ENCODE results near the gene RTF1.
"Not testable (repeated sequence)": the region's sequence is repeated elsewhere in the genome, so short reads cannot be mapped to it uniquely, and the experiment has no call there.

The RTF1 gene

GRCh38 chr15:41417418-41418195 is 712 bp downstream of the RTF1 start:
- H3K27ac Mint-ChIP-seq, result peak overlapping the region; percentile 89
- peaks cover 1% of the 10 kb centered on the region for H3K36me3 Mint-ChIP-seq
- DNase-seq (ENCODE audit: low spot score in 2 of 2), result no peak
- H3K4me1 Mint-ChIP-seq, result peaks cover 29% of the 10 kb centered on the region
- peak overlapping the region; percentile 89 for H3K4me3 Mint-ChIP-seq
- no peaks in the 10 kb centered on the region for H3K27me3 Mint-ChIP-seq
- no peaks in the 10 kb centered on the region for H3K9me3 Mint-ChIP-seq
- ATAC-seq (ENCODE audit: low read depth), result peak; percentile 29

- Mint-ChIP-seq H3K27ac (peak overlapping the region; percentile 65), H3K36me3 (peaks cover 3% of the 10 kb centered on the region), H3K4me1 (peaks cover 19% of the 10 kb centered on the region), H3K4me3 (peak overlapping the region; percentile 11), H3K9me3 (no peaks in the 10 kb centered on the region), H3K27me3 (no peaks in the 10 kb centered on the region)
- no peak for DNase-seq (ENCODE audit: low spot score in 2 of 2)
- peak; percentile 79 for ATAC-seq (ENCODE audit: low read depth)
These were observed 7.2 kb downstream of the RTF1 start for GRCh38 chr15:41423979-41424659.

GRCh38 chr15:41424809-41425208 is 7.9 kb downstream of the RTF1 start:
- ATAC-seq (ENCODE audit: low read depth), result peak; percentile 30
- DNase-seq (ENCODE audit: low spot score in 2 of 2), result no peak
- H3K27me3 Mint-ChIP-seq, result no peaks in the 10 kb centered on the region
- H3K4me3 Mint-ChIP-seq, result no peak overlapping the region
- peaks cover 26% of the 10 kb centered on the region for H3K4me1 Mint-ChIP-seq
- no peaks in the 10 kb centered on the region for H3K9me3 Mint-ChIP-seq
- peaks cover 3% of the 10 kb centered on the region for H3K36me3 Mint-ChIP-seq
- H3K27ac Mint-ChIP-seq, result peak overlapping the region; percentile 65

GRCh38 chr15:41425907-41426306 is 9.0 kb downstream of the RTF1 start:
- Mint-ChIP-seq H3K4me1 (peaks cover 19% of the 10 kb centered on the region), H3K27ac (peak overlapping the region; percentile 2)
- DNase-seq (ENCODE audit: low spot score in 2 of 2); ATAC-seq (ENCODE audit: low read depth); H3K36me3 Mint-ChIP-seq; H3K9me3 Mint-ChIP-seq; H3K4me3 Mint-ChIP-seq; H3K27me3 Mint-ChIP-seq: not testable (repeated sequence)

- no peaks in the 10 kb centered on the region for H3K9me3 Mint-ChIP-seq
These were observed 12.4 kb downstream of the RTF1 start for GRCh38 chr15:41429003-41429890.

GRCh38 chr15:41435037-41435786 is 18.3 kb downstream of the RTF1 start:
- no peak overlapping the region for H3K4me3 Mint-ChIP-seq
- peaks cover 3% of the 10 kb centered on the region for H3K4me1 Mint-ChIP-seq
- ATAC-seq (ENCODE audit: low read depth) (no peak), DNase-seq (ENCODE audit: low spot score in 2 of 2) (no peak)
- H3K27ac Mint-ChIP-seq, result no peak overlapping the region
- H3K9me3 Mint-ChIP-seq, result no peaks in the 10 kb centered on the region
- H3K27me3 Mint-ChIP-seq, result no peaks in the 10 kb centered on the region
- peaks cover 6% of the 10 kb centered on the region for H3K36me3 Mint-ChIP-seq

More at GRCh38 chr15:41429003-41429890, 12.4 kb downstream of the RTF1 start:
- Mint-ChIP-seq H3K27ac (peak overlapping the region; percentile 66), H3K36me3 (peaks cover 4% of the 10 kb centered on the region), H3K4me1 (peaks cover 15% of the 10 kb centered on the region), H3K27me3 (no peaks in the 10 kb centered on the region), H3K4me3 (peak overlapping the region; percentile 51)
- DNase-seq (ENCODE audit: low spot score in 2 of 2) (no peak), ATAC-seq (ENCODE audit: low read depth) (peak; percentile 61)

GRCh38 chr15:41437448-41437847 is 20.6 kb downstream of the RTF1 start:
- Mint-ChIP-seq H3K36me3 (peaks cover 12% of the 10 kb centered on the region), H3K27me3 (no peaks in the 10 kb centered on the region), H3K9me3 (no peaks in the 10 kb centered on the region), H3K4me1 (peaks cover 3% of the 10 kb centered on the region), H3K4me3 (no peak overlapping the region), H3K27ac (peak overlapping the region; percentile 62)
- DNase-seq (ENCODE audit: low spot score in 2 of 2) (no peak), ATAC-seq (ENCODE audit: low read depth) (no peak)

GRCh38 chr15:41438206-41438605 is 21.3 kb downstream of the RTF1 start:
- ATAC-seq (ENCODE audit: low read depth) (no peak), DNase-seq (ENCODE audit: low spot score in 2 of 2) (no peak)
- Mint-ChIP-seq H3K27ac (no peak overlapping the region), H3K9me3 (no peaks in the 10 kb centered on the region), H3K36me3 (peaks cover 14% of the 10 kb centered on the region), H3K4me1 (peaks cover 3% of the 10 kb centered on the region), H3K4me3 (no peak overlapping the region), H3K27me3 (no peaks in the 10 kb centered on the region)

- H3K27me3 Mint-ChIP-seq; ATAC-seq (ENCODE audit: low read depth): not testable (repeated sequence)
These were observed 21.9 kb downstream of the RTF1 start for GRCh38 chr15:41438745-41439144.

GRCh38 chr15:41443275-41443674 is 26.4 kb downstream of the RTF1 start:
- Mint-ChIP-seq H3K27ac (no peak overlapping the region), H3K9me3 (no peaks in the 10 kb centered on the region), H3K36me3 (peaks cover 20% of the 10 kb centered on the region), H3K4me3 (no peak overlapping the region), H3K4me1 (no peaks in the 10 kb centered on the region), H3K27me3 (no peaks in the 10 kb centered on the region)
- ATAC-seq (ENCODE audit: low read depth) (no peak), DNase-seq (ENCODE audit: low spot score in 2 of 2) (no peak)

More at GRCh38 chr15:41438745-41439144, 21.9 kb downstream of the RTF1 start:
- peaks cover 16% of the 10 kb centered on the region for H3K36me3 Mint-ChIP-seq
- not testable (repeated sequence) for H3K9me3 Mint-ChIP-seq; H3K27ac Mint-ChIP-seq; DNase-seq (ENCODE audit: low spot score in 2 of 2); H3K4me1 Mint-ChIP-seq; H3K4me3 Mint-ChIP-seq

- H3K27ac Mint-ChIP-seq, result no peak overlapping the region
- H3K27me3 Mint-ChIP-seq, result no peaks in the 10 kb centered on the region
- peaks cover 18% of the 10 kb centered on the region for H3K36me3 Mint-ChIP-seq
These were observed 28.5 kb downstream of the RTF1 start for GRCh38 chr15:41445399-41445798.

GRCh38 chr15:41462084-41462795 is 45.3 kb downstream of the RTF1 start:
- no peak overlapping the region for H3K4me3 Mint-ChIP-seq
- peaks cover 24% of the 10 kb centered on the region for H3K36me3 Mint-ChIP-seq
- H3K27ac Mint-ChIP-seq, result no peak overlapping the region
- no peak for DNase-seq (ENCODE audit: low spot score in 2 of 2)
- peaks cover 8% of the 10 kb centered on the region for H3K4me1 Mint-ChIP-seq
- no peaks in the 10 kb centered on the region for H3K27me3 Mint-ChIP-seq
- H3K9me3 Mint-ChIP-seq, result no peaks in the 10 kb centered on the region
- ATAC-seq (ENCODE audit: low read depth), result no peak

More at GRCh38 chr15:41445399-41445798, 28.5 kb downstream of the RTF1 start:
- DNase-seq (ENCODE audit: low spot score in 2 of 2) (no peak), ATAC-seq (ENCODE audit: low read depth) (no peak)
- Mint-ChIP-seq H3K4me1 (no peaks in the 10 kb centered on the region), H3K9me3 (no peaks in the 10 kb centered on the region), H3K4me3 (no peak overlapping the region)

Data from memory B cell (primary cell).